ENCODE results near the gene PPME1. TPM values are rescaled to one million over a fixed set of nuclear protein-coding genes. Genes with fewer than 3 reads are reported as not detected.

The PPME1 gene
- total RNA-seq, 1 donor from 2014 or later: 12.6 TPM

DNA sequence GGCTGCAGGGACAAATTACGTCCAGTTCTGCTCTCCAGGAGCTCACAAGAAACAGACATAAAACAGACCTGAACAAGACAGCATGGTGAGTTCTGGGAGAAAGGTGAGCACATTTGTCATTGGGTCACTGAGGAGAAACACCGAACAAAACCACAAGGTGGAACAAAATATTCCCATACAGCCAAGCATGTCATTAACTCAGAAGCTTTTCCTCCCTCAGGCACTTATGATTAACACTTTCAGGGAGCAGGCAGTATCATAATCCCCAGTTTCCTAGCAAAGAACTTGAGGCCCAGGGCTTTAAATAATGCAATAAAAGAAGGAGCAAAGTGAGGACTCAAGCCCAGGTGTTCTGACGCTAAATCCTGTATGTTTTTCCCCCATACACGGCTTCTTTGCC is 97.4 kb downstream of the PPME1 start:
- TF ChIP-seq, protein P1, sequence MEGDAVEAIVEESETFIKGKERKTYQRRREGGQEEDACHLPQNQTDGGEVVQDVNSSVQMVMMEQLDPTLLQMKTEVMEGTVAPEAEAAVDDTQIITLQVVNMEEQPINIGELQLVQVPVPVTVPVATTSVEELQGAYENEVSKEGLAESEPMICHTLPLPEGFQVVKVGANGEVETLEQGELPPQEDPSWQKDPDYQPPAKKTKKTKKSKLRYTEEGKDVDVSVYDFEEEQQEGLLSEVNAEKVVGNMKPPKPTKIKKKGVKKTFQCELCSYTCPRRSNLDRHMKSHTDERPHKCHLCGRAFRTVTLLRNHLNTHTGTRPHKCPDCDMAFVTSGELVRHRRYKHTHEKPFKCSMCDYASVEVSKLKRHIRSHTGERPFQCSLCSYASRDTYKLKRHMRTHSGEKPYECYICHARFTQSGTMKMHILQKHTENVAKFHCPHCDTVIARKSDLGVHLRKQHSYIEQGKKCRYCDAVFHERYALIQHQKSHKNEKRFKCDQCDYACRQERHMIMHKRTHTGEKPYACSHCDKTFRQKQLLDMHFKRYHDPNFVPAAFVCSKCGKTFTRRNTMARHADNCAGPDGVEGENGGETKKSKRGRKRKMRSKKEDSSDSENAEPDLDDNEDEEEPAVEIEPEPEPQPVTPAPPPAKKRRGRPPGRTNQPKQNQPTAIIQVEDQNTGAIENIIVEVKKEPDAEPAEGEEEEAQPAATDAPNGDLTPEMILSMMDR (IDR thresholded peaks at IDR 0.05; ENCODE audit: insufficient read depth, low read length, severe bottlenecking): no peak
- DNase-seq (ENCODE audit: low read depth): peak; percentile 69

GRCh38 chr11:74269161-74269811 is 98.2 kb downstream of the PPME1 start:
- TF ChIP-seq, protein P1 (IDR thresholded peaks at IDR 0.05; ENCODE audit: insufficient read depth, low read length, severe bottlenecking): no peak
- DNase-seq (ENCODE audit: low read depth) (peak; percentile 20), FAIRE-seq (no peak)
- Histone ChIP-seq H3K36me3 (ENCODE audit: control insufficient read depth, insufficient read depth, low read length) (no peaks in the 10 kb centered on the region), H3K27me3 (ENCODE audit: control insufficient read depth, insufficient read depth, low read length) (peaks cover 1% of the 10 kb centered on the region), H3K4me3 (ENCODE audit: low read depth, low read length) (no peak overlapping the region)

More for the DNA sequence above, 97.4 kb downstream of the PPME1 start:
- H3K27me3 ChIP-seq (ENCODE audit: control insufficient read depth, insufficient read depth, low read length): peaks cover 1% of the 10 kb centered on the region
- no peak overlapping the region for H3K4me3 ChIP-seq (ENCODE audit: low read depth, low read length)
- H3K36me3 ChIP-seq (ENCODE audit: control insufficient read depth, insufficient read depth, low read length): no peaks in the 10 kb centered on the region
- FAIRE-seq: no peak

- H3K27me3 ChIP-seq (ENCODE audit: control insufficient read depth, insufficient read depth, low read length): peaks cover 1% of the 10 kb centered on the region
- DNase-seq (ENCODE audit: low read depth): no peak
- TF ChIP-seq, protein P1 (IDR thresholded peaks at IDR 0.05; ENCODE audit: insufficient read depth, low read length, severe bottlenecking): no peak
- H3K36me3 ChIP-seq (ENCODE audit: control insufficient read depth, insufficient read depth, low read length): no peaks in the 10 kb centered on the region
- H3K4me3 ChIP-seq (ENCODE audit: low read depth, low read length): no peak overlapping the region
- no peak for FAIRE-seq
Measured at GRCh38 chr11:74272276-74272675, 101.2 kb downstream of the PPME1 start.

DNA sequence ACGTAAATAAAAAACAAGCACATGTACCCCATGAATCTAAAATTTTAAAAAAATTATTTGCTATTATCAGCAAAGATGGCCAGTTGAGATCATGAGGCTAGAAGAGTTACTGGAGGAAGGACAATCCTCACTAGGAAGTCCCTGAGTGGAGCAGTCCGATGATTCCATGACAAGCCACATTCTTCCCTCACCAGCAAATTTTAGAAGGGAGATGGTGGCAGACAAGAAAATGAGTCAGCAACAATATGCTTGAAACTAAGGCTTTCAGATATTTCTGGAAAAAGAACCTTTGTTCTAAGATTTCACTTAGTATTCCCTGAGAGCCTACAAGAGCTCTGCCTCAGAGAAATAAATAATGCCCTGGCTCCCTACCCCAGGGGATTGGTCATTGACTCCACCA is 105.5 kb downstream of the PPME1 start:
- FAIRE-seq (no peak), DNase-seq (ENCODE audit: low read depth) (no peak)
- H3K4me3 ChIP-seq (ENCODE audit: low read depth, low read length): no peak overlapping the region
- TF ChIP-seq, protein P1 (IDR thresholded peaks at IDR 0.05; ENCODE audit: insufficient read depth, low read length, severe bottlenecking): no peak
- no peaks in the 10 kb centered on the region for H3K36me3 ChIP-seq (ENCODE audit: control insufficient read depth, insufficient read depth, low read length)
- peaks cover 1% of the 10 kb centered on the region for H3K27me3 ChIP-seq (ENCODE audit: control insufficient read depth, insufficient read depth, low read length)

GRCh38 chr11:74278103-74278502 is 107.0 kb downstream of the PPME1 start:
- DNase-seq (ENCODE audit: low read depth) (no peak), FAIRE-seq (no peak)
- TF ChIP-seq, protein P1 (IDR thresholded peaks at IDR 0.05; ENCODE audit: insufficient read depth, low read length, severe bottlenecking): no peak
- Histone ChIP-seq H3K4me3 (ENCODE audit: low read depth, low read length) (no peak overlapping the region), H3K36me3 (ENCODE audit: control insufficient read depth, insufficient read depth, low read length) (no peaks in the 10 kb centered on the region), H3K27me3 (ENCODE audit: control insufficient read depth, insufficient read depth, low read length) (no peaks in the 10 kb centered on the region)

DNA sequence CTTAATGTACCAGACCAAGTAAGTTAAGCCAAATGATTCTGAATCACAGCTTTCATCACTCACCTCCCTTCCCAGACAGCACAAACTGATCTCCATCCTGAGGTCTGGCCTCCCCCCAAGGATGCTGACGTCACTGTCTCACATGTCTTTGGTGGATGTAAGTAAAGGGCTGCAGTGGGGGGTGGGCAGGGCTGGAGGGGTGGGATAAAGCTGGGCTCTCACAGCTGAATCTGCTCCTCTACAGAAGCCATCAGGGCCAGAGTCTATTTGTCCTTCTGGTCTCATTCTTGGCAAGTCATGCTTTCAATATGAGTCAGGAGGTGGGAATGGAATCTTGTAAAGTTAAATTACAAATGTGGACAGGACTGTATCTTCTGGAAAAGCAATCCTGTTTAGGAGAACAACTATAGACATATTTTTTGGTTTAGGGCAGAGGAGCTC is 107.7 kb downstream of the PPME1 start:
- no peak for FAIRE-seq
- TF ChIP-seq, protein P1 (IDR thresholded peaks at IDR 0.05; ENCODE audit: insufficient read depth, low read length, severe bottlenecking): no peak

More for the DNA sequence above, 107.7 kb downstream of the PPME1 start:
- peak; percentile 78 for DNase-seq (ENCODE audit: low read depth)
- H3K27me3 ChIP-seq (ENCODE audit: control insufficient read depth, insufficient read depth, low read length): no peaks in the 10 kb centered on the region
- H3K4me3 ChIP-seq (ENCODE audit: low read depth, low read length): no peak overlapping the region
- H3K36me3 ChIP-seq (ENCODE audit: control insufficient read depth, insufficient read depth, low read length): no peaks in the 10 kb centered on the region

Measured in bronchial epithelial cell (primary cell).